ENCODE results near the gene GRM8. TPM values are rescaled to one million over a fixed set of nuclear protein-coding genes. Genes with fewer than 3 reads are reported as not detected.

Gene GRM8
- total RNA-seq, 1 donor from 2014 or later: 7.8 TPM

- H3K27ac Mint-ChIP-seq (ENCODE audit: unreplicated experiment): no peak overlapping the region
- DNase-seq: no peak
- peaks cover 2% of the 10 kb centered on the region for H3K27me3 Mint-ChIP-seq (ENCODE audit: unreplicated experiment)
- H3K9me3 Mint-ChIP-seq (ENCODE audit: unreplicated experiment): no peaks in the 10 kb centered on the region
- no peak for TF ChIP-seq CTCF (IDR thresholded peaks at IDR 0.05; ENCODE audit: partially characterized antibody, unreplicated experiment)
- peaks cover 7% of the 10 kb centered on the region for H3K36me3 Mint-ChIP-seq (ENCODE audit: unreplicated experiment)
- no peak overlapping the region for H3K4me3 Mint-ChIP-seq (ENCODE audit: unreplicated experiment)
- H3K4me1 Mint-ChIP-seq (ENCODE audit: low read depth, unreplicated experiment): no peaks in the 10 kb centered on the region
Observed at GRCh38 chr7:126799541-126799940, 453.2 kb downstream of the GRM8 start.

DNA sequence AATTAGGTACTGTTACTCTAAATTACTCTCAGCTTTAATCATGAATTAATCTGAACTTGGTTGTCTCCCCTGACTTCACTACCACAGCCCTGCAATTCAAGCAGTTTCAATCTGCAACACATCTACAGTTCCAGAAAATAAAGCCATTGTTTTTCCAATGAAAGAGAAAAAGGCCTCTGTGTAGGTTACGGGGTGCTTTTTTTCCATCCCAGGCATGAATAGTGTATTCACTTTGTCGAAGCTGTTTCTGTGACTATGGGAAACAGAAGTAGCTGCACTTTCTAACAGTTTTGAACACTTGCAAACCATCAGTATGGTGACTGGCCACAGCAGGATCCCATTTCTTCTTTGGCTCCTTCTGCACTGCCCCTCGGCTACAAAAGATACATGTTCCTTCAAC is 460.2 kb downstream of the GRM8 start:
- no peak for TF ChIP-seq CTCF (IDR thresholded peaks at IDR 0.05; ENCODE audit: partially characterized antibody, unreplicated experiment)
- Mint-ChIP-seq H3K27me3 (ENCODE audit: unreplicated experiment) (no peaks in the 10 kb centered on the region), H3K36me3 (ENCODE audit: unreplicated experiment) (no peaks in the 10 kb centered on the region), H3K4me1 (ENCODE audit: low read depth, unreplicated experiment) (no peaks in the 10 kb centered on the region), H3K4me3 (ENCODE audit: unreplicated experiment) (no peak overlapping the region), H3K27ac (ENCODE audit: unreplicated experiment) (no peak overlapping the region), H3K9me3 (ENCODE audit: unreplicated experiment) (no peaks in the 10 kb centered on the region)
- DNase-seq: no peak

DNA sequence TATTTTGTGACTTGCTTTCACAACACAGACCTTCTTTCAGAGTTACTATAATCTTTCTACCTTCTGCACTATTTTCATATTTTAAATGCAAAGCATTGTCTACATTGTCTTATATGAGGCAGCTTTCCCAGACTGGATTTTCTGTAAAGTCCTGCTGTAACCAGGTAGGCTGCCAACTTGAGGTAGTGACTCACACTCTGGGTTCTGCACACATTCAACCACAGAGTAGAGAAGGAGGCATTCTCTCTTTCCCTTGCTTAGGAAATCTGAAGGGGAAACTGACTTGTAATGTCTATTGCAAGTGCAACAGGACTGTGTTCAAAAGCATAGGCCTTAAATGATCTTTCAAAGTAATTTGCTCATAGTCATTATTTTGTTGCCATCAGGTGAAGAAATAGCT is 461.4 kb downstream of the GRM8 start:
- TF ChIP-seq CTCF (IDR thresholded peaks at IDR 0.05; ENCODE audit: partially characterized antibody, unreplicated experiment): no peak
- H3K27me3 Mint-ChIP-seq (ENCODE audit: unreplicated experiment): no peaks in the 10 kb centered on the region
- no peaks in the 10 kb centered on the region for H3K9me3 Mint-ChIP-seq (ENCODE audit: unreplicated experiment)
- no peaks in the 10 kb centered on the region for H3K36me3 Mint-ChIP-seq (ENCODE audit: unreplicated experiment)
- H3K27ac Mint-ChIP-seq (ENCODE audit: unreplicated experiment): no peak overlapping the region
- DNase-seq: no peak
- H3K4me1 Mint-ChIP-seq (ENCODE audit: low read depth, unreplicated experiment): no peaks in the 10 kb centered on the region
- H3K4me3 Mint-ChIP-seq (ENCODE audit: unreplicated experiment): no peak overlapping the region

GRCh38 chr7:126790763-126791162 is 462.0 kb downstream of the GRM8 start:
- Mint-ChIP-seq H3K9me3 (ENCODE audit: unreplicated experiment) (no peaks in the 10 kb centered on the region), H3K36me3 (ENCODE audit: unreplicated experiment) (no peaks in the 10 kb centered on the region), H3K27ac (ENCODE audit: unreplicated experiment) (no peak overlapping the region), H3K27me3 (ENCODE audit: unreplicated experiment) (no peaks in the 10 kb centered on the region), H3K4me1 (ENCODE audit: low read depth, unreplicated experiment) (no peaks in the 10 kb centered on the region), H3K4me3 (ENCODE audit: unreplicated experiment) (no peak overlapping the region)
- TF ChIP-seq CTCF (IDR thresholded peaks at IDR 0.05; ENCODE audit: partially characterized antibody, unreplicated experiment): peak; percentile 65
- no peak for DNase-seq

DNA sequence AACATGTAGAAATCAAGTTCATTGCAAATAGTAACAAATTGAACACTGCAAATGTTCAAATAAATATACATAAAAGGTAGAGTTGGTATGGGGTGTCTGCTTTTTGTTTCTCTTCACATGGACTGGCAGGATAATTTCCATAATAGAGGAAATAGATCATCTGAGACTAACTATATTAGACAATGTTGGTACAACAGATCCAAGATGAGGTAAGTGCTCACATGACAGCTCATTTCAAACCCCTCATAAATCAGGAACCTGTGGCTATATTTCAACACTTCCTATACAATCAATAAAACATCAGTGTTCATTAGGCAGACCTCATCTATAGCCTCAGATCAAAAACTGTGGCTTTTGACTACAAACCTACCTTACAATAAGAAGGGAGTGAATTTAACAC is 469.1 kb downstream of the GRM8 start:
- no peaks in the 10 kb centered on the region for H3K36me3 Mint-ChIP-seq (ENCODE audit: unreplicated experiment)
- H3K27ac Mint-ChIP-seq (ENCODE audit: unreplicated experiment): no peak overlapping the region
- H3K27me3 Mint-ChIP-seq (ENCODE audit: unreplicated experiment): peaks cover 3% of the 10 kb centered on the region
- no peaks in the 10 kb centered on the region for H3K9me3 Mint-ChIP-seq (ENCODE audit: unreplicated experiment)
- no peak overlapping the region for H3K4me3 Mint-ChIP-seq (ENCODE audit: unreplicated experiment)
- no peak for DNase-seq
- TF ChIP-seq CTCF (IDR thresholded peaks at IDR 0.05; ENCODE audit: partially characterized antibody, unreplicated experiment): no peak
- no peaks in the 10 kb centered on the region for H3K4me1 Mint-ChIP-seq (ENCODE audit: low read depth, unreplicated experiment)
